Smooth muscle cell (in vitro differentiated cells): ENCODE measurements around the gene CHST12. TPM values are rescaled to one million over a fixed set of nuclear protein-coding genes. Genes with fewer than 3 reads are reported as not detected.

Experiments
- DNase-seq: peaks from one replicate; lab custom pipeline; 2025; ENCODE audit not compliant: unreplicated experiment; lab: John Stamatoyannopoulos, UW
- H2AFZ ChIP-seq: fragments of 200-600 bp; sonication (generic); 2 replicates; pipeline ENCODE4 v1.6.0; 2016; ENCODE audit warnings: antibody characterized with exemption, low read depth, mild to moderate bottlenecking
- H3F3A ChIP-seq: fragments of 200-600 bp; sonication (generic); 2 replicates; pipeline ENCODE4 v1.6.0; 2017; ENCODE audit warnings: antibody characterized with exemption, low read depth
- H3K27ac ChIP-seq: fragments of 200-600 bp; sonication (generic); 2 replicates; pipeline ENCODE4 v1.5.1; 2016; ENCODE audit warnings: low read depth, mild to moderate bottlenecking
- H3K27me3 ChIP-seq: fragments of 200-600 bp; sonication (generic); 2 replicates; pipeline ENCODE4 v1.6.1; 2016; ENCODE audit warnings: low read depth, mild to moderate bottlenecking
- H3K36me3 ChIP-seq: fragments of 200-600 bp; sonication (generic); 2 replicates; pipeline ENCODE4 v1.5.1; 2016; ENCODE audit warnings: low read depth
- H3K4me1 ChIP-seq: fragments of 200-600 bp; sonication (generic); 2 replicates; pipeline ENCODE4 v1.5.1; 2016; ENCODE audit warnings: low read depth
- H3K4me2 ChIP-seq: fragments of 200-600 bp; sonication (generic); 2 replicates; pipeline ENCODE4 v1.6.0; 2016; ENCODE audit warnings: mild to moderate bottlenecking
- H3K4me3 ChIP-seq: fragments of 200-600 bp; sonication (generic); 2 replicates; pipeline ENCODE4 v1.5.1; 2016; ENCODE audit warnings: mild to moderate bottlenecking
- H3K79me2 ChIP-seq: fragments of 200-600 bp; sonication (generic); 2 replicates; pipeline ENCODE4 v1.6.0; 2016; ENCODE audit warnings: low read depth, mild to moderate bottlenecking
- H3K9ac ChIP-seq: fragments of 200-600 bp; sonication (generic); 2 replicates; pipeline ENCODE4 v1.6.0; 2016; ENCODE audit warnings: low read depth
- H3K9me3 ChIP-seq: fragments of 200-600 bp; sonication (generic); replicated peaks from 2 replicates; pipeline ENCODE4 v1.5.1; 2016; ENCODE audit warnings: low read depth
- H4K20me1 ChIP-seq: fragments of 200-600 bp; sonication (generic); 2 replicates; pipeline ENCODE4 v1.6.0; 2016; ENCODE audit warnings: low read depth
- CTCF ChIP-seq: fragments of 200-600 bp; sonication (generic); IDR thresholded peaks from 2 replicates; pipeline ENCODE4 v1.5.1; 2017; ENCODE audit warnings: borderline replicate concordance, mild to moderate bottlenecking, antibody characterized with exemption; ENCODE audit not compliant: insufficient read depth, poor library complexity, severe bottlenecking
- WGBS: methylation state at CpG from one replicate; pipeline ENCODE4 v1.1.7; 2016; ENCODE audit warnings: low lambda C conversion rate; 5-methylcytosine and 5-hydroxymethylcytosine counted together
- polyA plus RNA-seq: library from polyadenylated mRNA; unstranded; fragments of >200 nt; fragmentation: Nextera tagmentation; extraction: Ambion mirVana; gene quantifications from 2 replicates; pipeline ENCODE4 v1.2.1, GENCODE V29; 2016
- total RNA-seq: library from RNA; depleted of rRNA; stranded (reverse); fragments of >200 nt; gene quantifications from 2 replicates; pipeline ENCODE4 v1.2.3, GENCODE V29; 2014

The CHST12 gene
- total and polyA plus RNA-seq, 2 experiments from 2014 or later, result 10.1 to 19.7 TPM

- Histone ChIP-seq H3F3A (no peaks in the 10 kb centered on the region), H2AFZ (no peak overlapping the region), H3K4me1 (no peaks in the 10 kb centered on the region), H3K9ac (no peak overlapping the region), H3K9me3 (no peaks in the 10 kb centered on the region), H3K4me3 (no peak overlapping the region), H3K27me3 (no peaks in the 10 kb centered on the region), H3K79me2 (peaks cover 4% of the 10 kb centered on the region), H4K20me1 (peaks cover 46% of the 10 kb centered on the region), H3K4me2 (no peak overlapping the region), H3K36me3 (peaks cover 31% of the 10 kb centered on the region), H3K27ac (no peak overlapping the region)
- no peak for DNase-seq
- no peak for TF ChIP-seq CTCF
- WGBS, result 96% methylated on average over 10 of the region's 10 CpGs
These were observed 34.3 kb upstream of the CHST12 start for GRCh38 chr7:2369139-2369538.

GRCh38 chr7:2371329-2371728, 32.1 kb upstream of the CHST12 start:
- H3F3A ChIP-seq, result no peaks in the 10 kb centered on the region
- no peaks in the 10 kb centered on the region for H3K4me1 ChIP-seq
- H3K27me3 ChIP-seq, result no peaks in the 10 kb centered on the region
- WGBS, result 98% methylated on average over 8 of the region's 8 CpGs
- H3K4me3 ChIP-seq, result no peak overlapping the region
- peaks cover 44% of the 10 kb centered on the region for H4K20me1 ChIP-seq
- TF ChIP-seq CTCF, result no peak
- H3K27ac ChIP-seq, result no peak overlapping the region
- no peak overlapping the region for H3K4me2 ChIP-seq
- peaks cover 26% of the 10 kb centered on the region for H3K36me3 ChIP-seq
- DNase-seq, result no peak
- peaks cover 11% of the 10 kb centered on the region for H3K79me2 ChIP-seq
- H3K9me3 ChIP-seq, result no peaks in the 10 kb centered on the region
- no peak overlapping the region for H3K9ac ChIP-seq
- H2AFZ ChIP-seq, result no peak overlapping the region

GRCh38 chr7:2372724-2373123, 30.7 kb upstream of the CHST12 start:
- H3K27ac ChIP-seq, result no peak overlapping the region
- 96% methylated on average over 14 of the region's 14 CpGs for WGBS
- H3K36me3 ChIP-seq, result peaks cover 26% of the 10 kb centered on the region

More at GRCh38 chr7:2372724-2373123, 30.7 kb upstream of the CHST12 start:
- H3K27me3 ChIP-seq, result no peaks in the 10 kb centered on the region
- H3K4me1 ChIP-seq, result no peaks in the 10 kb centered on the region
- no peak overlapping the region for H3K4me2 ChIP-seq
- H3F3A ChIP-seq, result no peaks in the 10 kb centered on the region
- H4K20me1 ChIP-seq, result peaks cover 57% of the 10 kb centered on the region
- DNase-seq, result no peak
- H3K9ac ChIP-seq, result no peak overlapping the region
- H2AFZ ChIP-seq, result no peak overlapping the region
- H3K9me3 ChIP-seq, result no peaks in the 10 kb centered on the region
- TF ChIP-seq CTCF, result no peak
- H3K4me3 ChIP-seq, result no peak overlapping the region
- peaks cover 21% of the 10 kb centered on the region for H3K79me2 ChIP-seq
